GM12872 (cell line): ENCODE results near the gene COASY.

Experiments used
- TF ChIP-seq, protein P1 (sequence below): IDR thresholded peaks from 3 replicates; pipeline ENCODE4 v1.5.1; 2011; ENCODE audit warnings: low read depth, mild to moderate bottlenecking, low read length, moderate library complexity; ENCODE audit not compliant: insufficient read depth

Gene COASY

GRCh38 chr17:42573095-42573494 is 11.1 kb downstream of the COASY start:
- TF ChIP-seq, protein P1, sequence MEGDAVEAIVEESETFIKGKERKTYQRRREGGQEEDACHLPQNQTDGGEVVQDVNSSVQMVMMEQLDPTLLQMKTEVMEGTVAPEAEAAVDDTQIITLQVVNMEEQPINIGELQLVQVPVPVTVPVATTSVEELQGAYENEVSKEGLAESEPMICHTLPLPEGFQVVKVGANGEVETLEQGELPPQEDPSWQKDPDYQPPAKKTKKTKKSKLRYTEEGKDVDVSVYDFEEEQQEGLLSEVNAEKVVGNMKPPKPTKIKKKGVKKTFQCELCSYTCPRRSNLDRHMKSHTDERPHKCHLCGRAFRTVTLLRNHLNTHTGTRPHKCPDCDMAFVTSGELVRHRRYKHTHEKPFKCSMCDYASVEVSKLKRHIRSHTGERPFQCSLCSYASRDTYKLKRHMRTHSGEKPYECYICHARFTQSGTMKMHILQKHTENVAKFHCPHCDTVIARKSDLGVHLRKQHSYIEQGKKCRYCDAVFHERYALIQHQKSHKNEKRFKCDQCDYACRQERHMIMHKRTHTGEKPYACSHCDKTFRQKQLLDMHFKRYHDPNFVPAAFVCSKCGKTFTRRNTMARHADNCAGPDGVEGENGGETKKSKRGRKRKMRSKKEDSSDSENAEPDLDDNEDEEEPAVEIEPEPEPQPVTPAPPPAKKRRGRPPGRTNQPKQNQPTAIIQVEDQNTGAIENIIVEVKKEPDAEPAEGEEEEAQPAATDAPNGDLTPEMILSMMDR = no peak

DNA sequence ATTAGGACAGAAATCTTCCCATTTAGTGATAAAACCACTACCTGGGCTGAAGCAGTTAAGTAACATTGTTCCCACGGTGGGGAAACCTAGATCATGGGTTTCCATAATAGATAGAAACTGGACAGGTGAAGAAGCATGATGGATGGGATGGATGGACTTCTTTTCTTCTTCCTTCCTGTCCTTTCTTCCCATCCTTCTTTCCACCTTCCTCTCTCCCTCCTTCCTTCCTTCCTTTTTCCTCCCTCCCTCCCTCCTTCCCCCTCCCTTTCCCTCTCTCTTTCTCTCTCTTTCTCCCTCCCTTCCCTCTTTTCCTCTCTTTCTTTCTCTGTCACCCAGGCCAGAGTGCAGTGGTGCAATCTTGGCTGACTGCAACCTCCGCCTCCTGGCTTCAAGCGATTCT is 12.5 kb downstream of the COASY start:
- TF ChIP-seq, protein P1 = no peak

DNA sequence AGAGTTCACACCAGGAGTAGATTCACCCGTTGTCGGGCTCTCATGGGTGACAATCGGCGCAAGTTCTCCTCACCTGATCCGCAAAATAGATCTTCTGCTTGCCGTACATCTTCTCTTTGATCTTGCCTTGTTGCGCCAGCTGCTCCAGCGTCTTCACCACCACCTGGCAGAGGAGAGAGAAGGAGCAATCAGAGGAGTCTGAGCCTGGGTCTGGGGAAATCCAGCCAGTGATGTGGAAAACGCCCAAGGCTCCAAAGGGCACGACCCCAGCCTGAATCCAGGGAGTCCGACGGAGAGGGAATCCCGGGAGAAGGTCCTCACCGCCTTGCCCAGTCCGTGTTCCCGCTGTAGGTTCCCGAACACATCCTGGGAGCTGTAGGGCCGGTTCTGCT is 15.2 kb downstream of the COASY start:
- TF ChIP-seq, protein P1 = no peak

DNA sequence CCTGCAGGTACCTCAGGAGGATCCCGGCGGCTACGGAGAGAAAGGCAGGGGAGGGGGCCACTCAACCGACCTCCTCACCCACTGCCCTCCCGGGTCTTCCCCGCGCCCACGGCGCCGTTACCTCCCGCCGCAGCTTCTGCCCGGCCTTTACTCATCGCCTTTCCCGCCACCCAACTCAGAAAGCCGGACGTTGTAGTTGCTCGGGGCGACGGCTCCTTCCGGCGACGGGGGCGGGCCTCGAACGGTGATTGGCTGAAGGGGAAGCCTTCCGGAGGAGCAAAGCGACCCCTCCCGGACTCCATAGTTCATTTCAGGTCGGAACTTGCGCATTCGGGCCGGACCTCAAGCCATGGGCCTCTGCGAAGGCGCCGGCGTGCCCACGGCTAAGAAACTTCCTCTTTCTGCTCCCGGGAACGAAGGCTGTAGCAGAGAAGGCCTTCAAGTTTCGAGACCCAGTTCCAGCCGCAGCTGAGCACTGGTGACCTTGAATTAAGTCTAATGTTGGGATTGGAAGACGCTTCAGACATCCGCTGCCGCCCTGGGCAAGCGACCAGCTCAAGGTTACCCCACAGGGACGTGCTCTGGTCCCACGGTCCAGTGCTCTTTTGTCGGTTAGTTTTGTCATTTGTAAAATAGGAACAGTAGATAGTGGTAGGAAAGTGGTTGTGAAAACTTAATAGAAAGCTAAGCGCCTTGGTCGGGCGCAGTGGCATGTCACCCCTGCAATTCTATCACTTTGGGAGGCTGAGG is 15.8 kb downstream of the COASY start, which contains the start of gene PSMC3IP:
Gene PSMC3IP (minus strand): TSS at position 198 of the 750 bp plus-strand sequence. CDS start 43 bp downstream, at position 155.
- TF ChIP-seq, protein P1 = peak; percentile 68

DNA sequence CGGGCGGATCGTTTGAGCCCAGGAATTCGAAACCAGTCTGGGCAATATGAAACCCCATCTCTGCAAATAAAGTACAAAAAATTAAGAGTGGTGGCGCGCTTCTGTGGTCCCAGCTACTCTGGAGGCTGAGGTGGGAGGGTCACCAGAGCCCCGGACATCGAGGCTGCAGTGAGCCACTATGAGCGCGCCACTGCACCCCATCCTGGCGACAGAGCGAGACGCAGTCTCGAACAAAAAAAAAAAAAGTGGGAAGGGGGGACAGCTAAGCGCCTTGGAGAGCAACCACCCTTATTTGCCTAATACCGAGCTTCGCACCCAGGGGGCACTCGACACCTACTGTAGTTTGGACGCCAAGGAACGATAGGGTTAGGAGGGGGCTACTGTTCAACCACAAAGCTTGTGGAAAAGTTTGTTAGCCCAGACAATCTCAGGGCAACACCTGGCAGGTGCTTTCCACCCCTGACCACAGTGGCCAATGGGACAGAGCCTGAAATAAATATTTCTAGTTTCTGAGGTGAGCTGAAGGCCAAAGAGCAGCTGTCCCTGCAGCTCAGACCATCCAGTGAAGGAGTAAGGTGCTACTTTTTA is 16.4 kb downstream of the COASY start:
- TF ChIP-seq, protein P1 = peak; percentile 86

DNA sequence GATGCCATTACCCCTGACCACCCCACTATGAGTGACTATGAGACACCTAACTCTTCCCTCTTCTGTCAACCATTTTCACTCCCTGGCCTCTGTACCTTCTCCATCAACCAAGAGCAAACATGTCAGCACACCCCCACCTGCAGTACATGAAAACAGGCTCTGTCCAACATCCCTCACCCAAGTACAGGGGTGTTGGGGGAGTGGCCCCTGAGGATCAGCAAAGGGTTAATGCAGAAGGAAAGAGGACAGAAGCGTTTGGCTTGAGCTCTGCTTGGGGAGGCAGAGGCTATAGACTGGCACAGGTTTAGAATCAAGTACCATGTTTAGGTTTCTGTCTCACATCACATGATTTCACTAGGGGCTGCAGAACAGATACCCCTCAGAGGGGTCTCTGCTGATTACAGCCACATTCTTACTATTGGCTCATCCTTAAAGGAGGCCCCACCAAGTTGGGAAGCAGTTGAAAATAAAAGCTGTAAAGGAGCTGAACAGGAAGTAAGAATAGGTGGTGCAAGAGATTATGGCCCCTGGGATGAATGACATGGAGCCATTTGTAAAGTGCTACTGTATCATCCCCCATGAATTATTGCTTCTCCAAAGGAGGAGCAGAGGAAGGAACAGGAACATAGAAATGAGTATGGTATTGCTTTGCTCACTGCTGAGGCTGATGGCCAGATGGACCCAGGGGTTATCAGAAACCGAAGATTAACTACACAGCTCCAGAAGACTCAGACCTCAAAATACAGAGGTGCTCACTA is 18.0 kb downstream of the COASY start:
- TF ChIP-seq, protein P1 = no peak

DNA sequence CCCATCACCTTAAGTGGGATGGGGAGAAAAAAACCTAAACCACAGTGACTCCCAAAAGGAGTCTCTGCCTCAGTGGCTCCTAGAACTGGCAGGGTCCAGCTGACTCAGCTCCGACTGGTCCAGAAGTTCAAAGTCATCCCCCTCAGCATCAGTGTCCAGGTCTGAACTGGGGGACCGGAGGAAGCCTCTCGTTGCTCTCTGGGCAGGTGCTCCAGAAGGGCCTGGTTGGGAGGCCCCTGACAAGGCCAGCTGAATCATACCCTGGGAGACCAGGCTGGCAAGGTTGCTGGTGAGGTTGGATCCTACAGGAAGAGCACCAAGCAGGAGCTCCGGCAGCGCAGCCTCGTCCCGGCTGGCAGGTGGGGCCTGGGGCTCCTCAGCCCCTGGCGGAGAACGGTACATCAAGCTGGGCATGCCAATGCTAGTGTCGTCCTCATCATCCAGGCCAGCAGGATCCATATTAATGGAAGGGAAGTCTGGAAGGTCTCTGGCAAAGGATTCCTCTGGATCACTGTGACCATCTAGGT is 19.9 kb downstream of the COASY start:
- TF ChIP-seq, protein P1 = no peak
